ENCODE measurements around the gene SKOR1.

DNA sequence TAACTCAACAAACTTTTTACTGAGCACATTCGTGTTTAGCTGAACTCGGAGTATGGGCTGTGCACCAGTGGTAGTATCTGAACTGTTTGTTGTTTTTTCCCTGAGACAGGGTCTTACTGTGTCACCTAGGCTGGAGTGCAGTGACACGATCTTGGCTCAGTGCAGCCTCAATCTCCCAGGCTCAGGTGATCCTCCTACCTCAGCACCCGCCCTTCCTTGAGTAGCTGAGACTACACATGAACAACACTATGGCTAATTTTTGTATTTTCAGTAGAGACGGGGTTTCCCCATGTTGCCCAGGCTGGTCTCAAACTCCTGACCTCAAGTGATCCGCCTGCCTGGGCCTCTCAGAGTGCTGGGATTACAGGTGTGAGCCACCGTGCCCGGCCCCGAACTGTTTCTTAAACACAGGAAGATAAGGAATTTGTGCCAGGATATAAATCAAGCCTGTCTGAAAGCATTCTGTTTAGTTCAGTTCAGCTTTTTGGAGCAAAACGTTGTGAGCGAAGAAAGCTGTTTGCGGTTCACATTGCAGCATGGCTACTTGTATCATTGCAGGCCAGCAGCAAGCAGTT lies 40.4 kb upstream of the SKOR1 start:
- TF ChIP-seq, protein P1, sequence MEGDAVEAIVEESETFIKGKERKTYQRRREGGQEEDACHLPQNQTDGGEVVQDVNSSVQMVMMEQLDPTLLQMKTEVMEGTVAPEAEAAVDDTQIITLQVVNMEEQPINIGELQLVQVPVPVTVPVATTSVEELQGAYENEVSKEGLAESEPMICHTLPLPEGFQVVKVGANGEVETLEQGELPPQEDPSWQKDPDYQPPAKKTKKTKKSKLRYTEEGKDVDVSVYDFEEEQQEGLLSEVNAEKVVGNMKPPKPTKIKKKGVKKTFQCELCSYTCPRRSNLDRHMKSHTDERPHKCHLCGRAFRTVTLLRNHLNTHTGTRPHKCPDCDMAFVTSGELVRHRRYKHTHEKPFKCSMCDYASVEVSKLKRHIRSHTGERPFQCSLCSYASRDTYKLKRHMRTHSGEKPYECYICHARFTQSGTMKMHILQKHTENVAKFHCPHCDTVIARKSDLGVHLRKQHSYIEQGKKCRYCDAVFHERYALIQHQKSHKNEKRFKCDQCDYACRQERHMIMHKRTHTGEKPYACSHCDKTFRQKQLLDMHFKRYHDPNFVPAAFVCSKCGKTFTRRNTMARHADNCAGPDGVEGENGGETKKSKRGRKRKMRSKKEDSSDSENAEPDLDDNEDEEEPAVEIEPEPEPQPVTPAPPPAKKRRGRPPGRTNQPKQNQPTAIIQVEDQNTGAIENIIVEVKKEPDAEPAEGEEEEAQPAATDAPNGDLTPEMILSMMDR (IDR thresholded peaks at IDR 0.05; ENCODE audit: control extremely low read depth in 1 of 3, insufficient read depth in 1 of 3, low read depth in 1 of 3, low read length in 3 of 3), result no peak
- TF ChIP-seq SP1 (IDR thresholded peaks at IDR 0.05; ENCODE audit: low read depth, low read length) (no peak), SUZ12 (IDR thresholded peaks at IDR 0.05; ENCODE audit: low read length) (no peak), NRF1 (IDR thresholded peaks at IDR 0.05; ENCODE audit: low read depth, low read length) (no peak), RAD21 (IDR thresholded peaks at IDR 0.05 in 1 of 2, conservative IDR thresholded peaks at IDR 0.05 in 1 of 2; ENCODE audit: low read depth in 2 of 2, low read length in 2 of 2) (no peak), TEAD4 (IDR thresholded peaks at IDR 0.05; ENCODE audit: low read depth, low read length) (no peak), JUND (IDR thresholded peaks at IDR 0.05; ENCODE audit: low read length) (no peak), CHD2 (IDR thresholded peaks at IDR 0.05; ENCODE audit: low read length) (no peak), ZNF274 (IDR thresholded peaks at IDR 0.05; ENCODE audit: borderline replicate concordance, extremely low read depth, low read length) (no peak), POLR2A (IDR thresholded peaks at IDR 0.05; ENCODE audit: control extremely low read depth in 1 of 2, low read depth in 2 of 2, low read length in 2 of 2) (no peak)
- TF ChIP-seq, protein P2, sequence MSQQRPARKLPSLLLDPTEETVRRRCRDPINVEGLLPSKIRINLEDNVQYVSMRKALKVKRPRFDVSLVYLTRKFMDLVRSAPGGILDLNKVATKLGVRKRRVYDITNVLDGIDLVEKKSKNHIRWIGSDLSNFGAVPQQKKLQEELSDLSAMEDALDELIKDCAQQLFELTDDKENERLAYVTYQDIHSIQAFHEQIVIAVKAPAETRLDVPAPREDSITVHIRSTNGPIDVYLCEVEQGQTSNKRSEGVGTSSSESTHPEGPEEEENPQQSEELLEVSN (IDR thresholded peaks at IDR 0.05), result no peak
